ENCODE data around the gene ENTPD7. TPM values are rescaled to one million over a fixed set of nuclear protein-coding genes. Genes with fewer than 3 reads are reported as not detected.
"Not testable (repeated sequence)": the region's sequence is repeated elsewhere in the genome, so short reads cannot be mapped to it uniquely, and the experiment has no call there.

Gene ENTPD7
- total and polyA plus RNA-seq, 7 experiments from 2014 or later = 0.47 to 6.6 (median 3.2) TPM

- CTCF ChIA-PET = no interaction called here
- no peak overlapping the region for H3K4me3 Mint-ChIP-seq
- POLR2A ChIA-PET = no interaction called here
- peaks cover 2 to 7% of the 10 kb centered on the region in 2 donors for H3K4me1 ChIP-seq (ENCODE audit: control insufficient read depth in 2 of 2, insufficient read depth in 2 of 2, low read length in 2 of 2)
- peaks cover 0 to 3% (median 0%) of the 10 kb centered on the region in 5 donors for H3K36me3 Mint-ChIP-seq
- intact Hi-C loops (cut with micrococcal nuclease) = loop anchor here (5.0 to 10.0 kb wide), 3 partner anchors 381 to 1731 kb away; partner anchors contain the start of genes BTRC (in 2 of the 2) and DNMBP (in 1 of the 2)
- no peaks in the 10 kb centered on the region for H3K27me3 ChIP-seq (ENCODE audit: control insufficient read depth in 2 of 2, insufficient read depth in 2 of 2, low read length in 2 of 2)
- peaks cover 0 to 4% (median 0%) of the 10 kb centered on the region in 5 donors for H3K27me3 Mint-ChIP-seq
- H3K36me3 ChIP-seq (ENCODE audit: control insufficient read depth in 2 of 3, insufficient read depth in 3 of 3, low read length in 3 of 3) = peaks cover 0 to 3% (median 0%) of the 10 kb centered on the region in 3 experiments
- H3K4me1 Mint-ChIP-seq = peaks cover 15 to 25% (median 17%) of the 10 kb centered on the region in 7 donors
- no peak for ATAC-seq
- H3K27ac Mint-ChIP-seq = peak overlapping the region in 4 of 9 donors; percentile 24 to 44 (median 27)
- H3K4me3 ChIP-seq (ENCODE audit: low read length) = no peak overlapping the region
- H3K9me3 Mint-ChIP-seq = no peaks in the 10 kb centered on the region
- no peak overlapping the region for H3K27ac ChIP-seq (ENCODE audit: low read depth, low read length)
- no peaks in the 10 kb centered on the region for H3K9me3 ChIP-seq (ENCODE audit: control insufficient read depth in 2 of 3, low read length in 3 of 3)
- no peak for DNase-seq
Observed at GRCh38 chr10:99623919-99624318, 35.4 kb upstream of the ENTPD7 start.

- POLR2A ChIA-PET, DNase-seq, ATAC-seq: not testable (repeated sequence)
Observed at GRCh38 chr10:99625124-99625523, 34.2 kb upstream of the ENTPD7 start.

GRCh38 chr10:99628923-99629624, 30.2 kb upstream of the ENTPD7 start:
- intact Hi-C loops (cut with micrococcal nuclease) = loop anchor here in 1 of 2 donors (10.0 kb wide), 2 partner anchors 376 to 1726 kb away; partner anchors contain the start of genes BTRC and DNMBP
- Histone ChIP-seq H3K36me3 (ENCODE audit: control insufficient read depth in 2 of 3, insufficient read depth in 3 of 3, low read length in 3 of 3) (no peaks in the 10 kb centered on the region), H3K4me3 (ENCODE audit: low read length) (no peak overlapping the region), H3K27ac (ENCODE audit: low read depth, low read length) (no peak overlapping the region), H3K4me1 (ENCODE audit: control insufficient read depth in 2 of 2, insufficient read depth in 2 of 2, low read length in 2 of 2) (no peaks in the 10 kb centered on the region), H3K27me3 (ENCODE audit: control insufficient read depth in 2 of 2, insufficient read depth in 2 of 2, low read length in 2 of 2) (no peaks in the 10 kb centered on the region), H3K9me3 (ENCODE audit: control insufficient read depth in 2 of 3, low read length in 3 of 3) (no peaks in the 10 kb centered on the region)
- H3K27ac Mint-ChIP-seq = no peak overlapping the region
- POLR2A ChIA-PET = no interaction called here
- no peaks in the 10 kb centered on the region for H3K36me3 Mint-ChIP-seq
- peaks cover 0 to under 1% (median 0%) of the 10 kb centered on the region in 7 donors for H3K4me1 Mint-ChIP-seq
- ATAC-seq = no peak
- no peak for DNase-seq
- H3K9me3 Mint-ChIP-seq = no peaks in the 10 kb centered on the region
- H3K4me3 Mint-ChIP-seq = no peak overlapping the region
- CTCF ChIA-PET = no interaction called here
- H3K27me3 Mint-ChIP-seq = peaks cover 15 to 20% (median 17%) of the 10 kb centered on the region in 5 donors

More at GRCh38 chr10:99625124-99625523, 34.2 kb upstream of the ENTPD7 start:
- H3K27me3 ChIP-seq (ENCODE audit: control insufficient read depth in 2 of 2, insufficient read depth in 2 of 2, low read length in 2 of 2); H3K27ac Mint-ChIP-seq; H3K27ac ChIP-seq (ENCODE audit: low read depth, low read length); H3K36me3 Mint-ChIP-seq; H3K9me3 ChIP-seq (ENCODE audit: control insufficient read depth in 2 of 3, low read length in 3 of 3); H3K4me3 Mint-ChIP-seq; H3K27me3 Mint-ChIP-seq; H3K9me3 Mint-ChIP-seq; H3K4me3 ChIP-seq (ENCODE audit: low read length); H3K36me3 ChIP-seq (ENCODE audit: control insufficient read depth in 2 of 3, insufficient read depth in 3 of 3, low read length in 3 of 3); H3K4me1 ChIP-seq (ENCODE audit: control insufficient read depth in 2 of 2, insufficient read depth in 2 of 2, low read length in 2 of 2): not testable (repeated sequence)
- CTCF ChIA-PET = interaction anchor here (1.1 kb wide), 1 partner anchor 9 kb away, joined by 3 read pairs; no protein-coding TSS in a partner anchor
- intact Hi-C loops (cut with micrococcal nuclease) = loop anchor here in 1 of 2 donors (10.0 kb wide), 2 partner anchors 380 to 1730 kb away; partner anchors contain the start of genes BTRC and DNMBP
- H3K4me1 Mint-ChIP-seq = peaks cover 10 to 20% (median 12%) of the 10 kb centered on the region in 7 donors

GRCh38 chr10:99629625-99629978, 29.7 kb upstream of the ENTPD7 start:
- Mint-ChIP-seq H3K36me3 (peaks cover 0 to 3% (median 0%) of the 10 kb centered on the region in 5 donors), H3K4me1 (no peaks in the 10 kb centered on the region), H3K27ac (no peak overlapping the region), H3K27me3 (peaks cover 21 to 25% (median 22%) of the 10 kb centered on the region in 5 donors), H3K4me3 (no peak overlapping the region), H3K9me3 (no peaks in the 10 kb centered on the region)
- Histone ChIP-seq H3K4me3 (ENCODE audit: low read length) (no peak overlapping the region), H3K27me3 (ENCODE audit: control insufficient read depth in 2 of 2, insufficient read depth in 2 of 2, low read length in 2 of 2) (no peaks in the 10 kb centered on the region), H3K36me3 (ENCODE audit: control insufficient read depth in 2 of 3, insufficient read depth in 3 of 3, low read length in 3 of 3) (no peaks in the 10 kb centered on the region), H3K4me1 (ENCODE audit: control insufficient read depth in 2 of 2, insufficient read depth in 2 of 2, low read length in 2 of 2) (no peaks in the 10 kb centered on the region), H3K9me3 (ENCODE audit: control insufficient read depth in 2 of 3, low read length in 3 of 3) (no peaks in the 10 kb centered on the region), H3K27ac (ENCODE audit: low read depth, low read length) (no peak overlapping the region)
- no peak for ATAC-seq
- ChIA-PET POLR2A (no interaction called here), CTCF (no interaction called here)
- intact Hi-C loops (cut with micrococcal nuclease) = loop anchor here in 1 of 2 donors (10.0 kb wide), 2 partner anchors 375 to 1725 kb away; partner anchors contain the start of genes BTRC and DNMBP
- DNase-seq = no peak

- Histone ChIP-seq H3K4me1 (ENCODE audit: control insufficient read depth in 2 of 2, insufficient read depth in 2 of 2, low read length in 2 of 2) (no peaks in the 10 kb centered on the region), H3K9me3 (ENCODE audit: control insufficient read depth in 2 of 3, low read length in 3 of 3) (no peaks in the 10 kb centered on the region), H3K27ac (ENCODE audit: low read depth, low read length) (no peak overlapping the region), H3K4me3 (ENCODE audit: low read length) (no peak overlapping the region), H3K36me3 (ENCODE audit: control insufficient read depth in 2 of 3, insufficient read depth in 3 of 3, low read length in 3 of 3) (no peaks in the 10 kb centered on the region), H3K27me3 (ENCODE audit: control insufficient read depth in 2 of 2, insufficient read depth in 2 of 2, low read length in 2 of 2) (no peaks in the 10 kb centered on the region)
- intact Hi-C loops (cut with micrococcal nuclease) = loop anchor here (1.0 to 2.0 kb wide), 2 partner anchors 80 to 81 kb away; no protein-coding TSS in a partner anchor
- H3K36me3 Mint-ChIP-seq = peaks cover 0 to 3% (median 0%) of the 10 kb centered on the region in 5 donors
- H3K9me3 Mint-ChIP-seq = no peaks in the 10 kb centered on the region
- H3K4me1 Mint-ChIP-seq = no peaks in the 10 kb centered on the region
- no peak overlapping the region for H3K27ac Mint-ChIP-seq
- CTCF ChIA-PET = no interaction called here
- H3K27me3 Mint-ChIP-seq = peaks cover 23 to 32% (median 28%) of the 10 kb centered on the region in 5 donors
- H3K4me3 Mint-ChIP-seq = no peak overlapping the region
- DNase-seq (no peak), ATAC-seq (peak; percentile 38)
- POLR2A ChIA-PET = no interaction called here
Observed at GRCh38 chr10:99630433-99630832, 28.9 kb upstream of the ENTPD7 start.

- ChIA-PET POLR2A (no interaction called here), CTCF (no interaction called here)
- intact Hi-C loops (cut with micrococcal nuclease) = loop anchor here (1.0 to 2.0 kb wide), 2 partner anchors 80 kb away; no protein-coding TSS in a partner anchor
- H3K27ac Mint-ChIP-seq = peak overlapping the region in 1 of 9 donors; percentile 17
- Histone ChIP-seq H3K4me3 (ENCODE audit: low read length) (no peak overlapping the region), H3K27ac (ENCODE audit: low read depth, low read length) (no peak overlapping the region), H3K4me1 (ENCODE audit: control insufficient read depth in 2 of 2, insufficient read depth in 2 of 2, low read length in 2 of 2) (no peaks in the 10 kb centered on the region), H3K27me3 (ENCODE audit: control insufficient read depth in 2 of 2, insufficient read depth in 2 of 2, low read length in 2 of 2) (no peaks in the 10 kb centered on the region), H3K9me3 (ENCODE audit: control insufficient read depth in 2 of 3, low read length in 3 of 3) (no peaks in the 10 kb centered on the region), H3K36me3 (ENCODE audit: control insufficient read depth in 2 of 3, insufficient read depth in 3 of 3, low read length in 3 of 3) (no peaks in the 10 kb centered on the region)
- no peaks in the 10 kb centered on the region for H3K9me3 Mint-ChIP-seq
- no peaks in the 10 kb centered on the region for H3K4me1 Mint-ChIP-seq
- no peak for ATAC-seq
- DNase-seq = no peak
- H3K4me3 Mint-ChIP-seq = no peak overlapping the region
- H3K27me3 Mint-ChIP-seq = peaks cover 26 to 34% (median 33%) of the 10 kb centered on the region in 5 donors
- peaks cover 0 to 3% (median 0%) of the 10 kb centered on the region in 5 donors for H3K36me3 Mint-ChIP-seq
Observed at GRCh38 chr10:99630991-99631390, 28.3 kb upstream of the ENTPD7 start.

Data from naive thymus-derived CD4-positive, alpha-beta T cell (primary cell).